ENCODE data around the gene NDRG4. TPM values are rescaled to one million over a fixed set of nuclear protein-coding genes. Genes with fewer than 3 reads are reported as not detected.

NDRG4 gene
- total and polyA plus RNA-seq, 2 experiments from 2014 or later = 16.3 to 32.1 TPM

GRCh38 chr16:58467905-58468304 is 32.0 kb upstream of the NDRG4 start (continued):
- TF ChIP-seq ETS1 (IDR thresholded peaks at IDR 0.05) (no peak), EZH2 (IDR thresholded peaks at IDR 0.05; ENCODE audit: low read depth, unreplicated experiment) (no peak)

- no peak overlapping the region for H3K27ac ChIP-seq (ENCODE audit: low read depth)
- no peaks in the 10 kb centered on the region for H3K9me2 ChIP-seq (ENCODE audit: insufficient read depth)
- Mint-ChIP-seq H3K9me3 (no peaks in the 10 kb centered on the region), H3K4me1 (peaks cover 20% of the 10 kb centered on the region), H3K36me3 (ENCODE audit: low read depth) (no peaks in the 10 kb centered on the region), H3K27me3 (ENCODE audit: insufficient read depth, low read depth, poor library complexity) (peaks cover 23% of the 10 kb centered on the region), H3K4me3 (no peak overlapping the region), H3K27ac (no peak overlapping the region)
- TF ChIP-seq, protein P1, sequence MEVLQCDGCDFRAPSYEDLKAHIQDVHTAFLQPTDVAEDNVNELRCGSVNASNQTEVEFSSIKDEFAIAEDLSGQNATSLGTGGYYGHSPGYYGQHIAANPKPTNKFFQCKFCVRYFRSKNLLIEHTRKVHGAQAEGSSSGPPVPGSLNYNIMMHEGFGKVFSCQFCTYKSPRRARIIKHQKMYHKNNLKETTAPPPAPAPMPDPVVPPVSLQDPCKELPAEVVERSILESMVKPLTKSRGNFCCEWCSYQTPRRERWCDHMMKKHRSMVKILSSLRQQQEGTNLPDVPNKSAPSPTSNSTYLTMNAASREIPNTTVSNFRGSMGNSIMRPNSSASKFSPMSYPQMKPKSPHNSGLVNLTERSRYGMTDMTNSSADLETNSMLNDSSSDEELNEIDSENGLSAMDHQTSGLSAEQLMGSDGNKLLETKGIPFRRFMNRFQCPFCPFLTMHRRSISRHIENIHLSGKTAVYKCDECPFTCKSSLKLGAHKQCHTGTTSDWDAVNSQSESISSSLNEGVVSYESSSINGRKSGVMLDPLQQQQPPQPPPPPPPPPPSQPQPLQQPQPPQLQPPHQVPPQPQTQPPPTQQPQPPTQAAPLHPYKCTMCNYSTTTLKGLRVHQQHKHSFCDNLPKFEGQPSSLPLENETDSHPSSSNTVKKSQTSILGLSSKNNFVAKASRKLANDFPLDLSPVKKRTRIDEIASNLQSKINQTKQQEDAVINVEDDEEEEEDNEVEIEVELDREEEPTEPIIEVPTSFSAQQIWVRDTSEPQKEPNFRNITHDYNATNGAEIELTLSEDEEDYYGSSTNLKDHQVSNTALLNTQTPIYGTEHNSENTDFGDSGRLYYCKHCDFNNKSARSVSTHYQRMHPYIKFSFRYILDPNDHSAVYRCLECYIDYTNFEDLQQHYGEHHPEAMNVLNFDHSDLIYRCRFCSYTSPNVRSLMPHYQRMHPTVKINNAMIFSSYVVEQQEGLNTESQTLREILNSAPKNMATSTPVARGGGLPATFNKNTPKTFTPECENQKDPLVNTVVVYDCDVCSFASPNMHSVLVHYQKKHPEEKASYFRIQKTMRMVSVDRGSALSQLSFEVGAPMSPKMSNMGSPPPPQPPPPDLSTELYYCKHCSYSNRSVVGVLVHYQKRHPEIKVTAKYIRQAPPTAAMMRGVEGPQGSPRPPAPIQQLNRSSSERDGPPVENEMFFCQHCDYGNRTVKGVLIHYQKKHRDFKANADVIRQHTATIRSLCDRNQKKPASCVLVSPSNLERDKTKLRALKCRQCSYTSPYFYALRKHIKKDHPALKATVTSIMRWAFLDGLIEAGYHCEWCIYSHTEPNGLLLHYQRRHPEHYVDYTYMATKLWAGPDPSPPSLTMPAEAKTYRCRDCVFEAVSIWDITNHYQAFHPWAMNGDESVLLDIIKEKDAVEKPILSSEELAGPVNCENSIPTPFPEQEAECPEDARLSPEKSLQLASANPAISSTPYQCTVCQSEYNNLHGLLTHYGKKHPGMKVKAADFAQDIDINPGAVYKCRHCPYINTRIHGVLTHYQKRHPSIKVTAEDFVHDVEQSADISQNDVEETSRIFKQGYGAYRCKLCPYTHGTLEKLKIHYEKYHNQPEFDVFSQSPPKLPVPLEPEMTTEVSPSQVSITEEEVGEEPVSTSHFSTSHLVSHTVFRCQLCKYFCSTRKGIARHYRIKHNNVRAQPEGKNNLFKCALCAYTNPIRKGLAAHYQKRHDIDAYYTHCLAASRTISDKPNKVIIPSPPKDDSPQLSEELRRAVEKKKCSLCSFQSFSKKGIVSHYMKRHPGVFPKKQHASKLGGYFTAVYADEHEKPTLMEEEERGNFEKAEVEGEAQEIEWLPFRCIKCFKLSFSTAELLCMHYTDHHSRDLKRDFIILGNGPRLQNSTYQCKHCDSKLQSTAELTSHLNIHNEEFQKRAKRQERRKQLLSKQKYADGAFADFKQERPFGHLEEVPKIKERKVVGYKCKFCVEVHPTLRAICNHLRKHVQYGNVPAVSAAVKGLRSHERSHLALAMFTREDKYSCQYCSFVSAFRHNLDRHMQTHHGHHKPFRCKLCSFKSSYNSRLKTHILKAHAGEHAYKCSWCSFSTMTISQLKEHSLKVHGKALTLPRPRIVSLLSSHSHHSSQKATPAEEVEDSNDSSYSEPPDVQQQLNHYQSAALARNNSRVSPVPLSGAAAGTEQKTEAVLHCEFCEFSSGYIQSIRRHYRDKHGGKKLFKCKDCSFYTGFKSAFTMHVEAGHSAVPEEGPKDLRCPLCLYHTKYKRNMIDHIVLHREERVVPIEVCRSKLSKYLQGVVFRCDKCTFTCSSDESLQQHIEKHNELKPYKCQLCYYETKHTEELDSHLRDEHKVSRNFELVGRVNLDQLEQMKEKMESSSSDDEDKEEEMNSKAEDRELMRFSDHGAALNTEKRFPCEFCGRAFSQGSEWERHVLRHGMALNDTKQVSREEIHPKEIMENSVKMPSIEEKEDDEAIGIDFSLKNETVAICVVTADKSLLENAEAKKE (CRISPR knock-in tag; IDR thresholded peaks at IDR 0.05) = no peak
- no peak for TF ChIP-seq POLR2AphosphoS5 (IDR thresholded peaks at IDR 0.05; ENCODE audit: low read depth)
- no peak for TF ChIP-seq ETS1 (IDR thresholded peaks at IDR 0.05)
- TF ChIP-seq CREB1 (CRISPR knock-in tag; IDR thresholded peaks at IDR 0.05; ENCODE audit: low read depth) = no peak
- no peak for TF ChIP-seq EZH2phosphoT487 (IDR thresholded peaks at IDR 0.05; ENCODE audit: unreplicated experiment)
- peak; percentile 84 for ATAC-seq
- H4K20me1 ChIP-seq (replicated peaks; ENCODE audit: insufficient read depth) = no peaks in the 10 kb centered on the region
- H3F3A ChIP-seq (replicated peaks; ENCODE audit: low read depth) = no peaks in the 10 kb centered on the region
- H3K4me3 ChIP-seq = no peak overlapping the region
- H3K79me2 ChIP-seq (replicated peaks; ENCODE audit: insufficient read depth) = no peaks in the 10 kb centered on the region
- H3K4me1 ChIP-seq (ENCODE audit: insufficient read depth) = peaks cover 14% of the 10 kb centered on the region
- no peaks in the 10 kb centered on the region for H3K36me3 ChIP-seq (ENCODE audit: insufficient read depth)
- H3K4me2 ChIP-seq = no peak overlapping the region
- DNase-seq (ENCODE audit: low spot score) = peak; percentile 52
- H2AFZ ChIP-seq = no peak overlapping the region
- peaks cover 8% of the 10 kb centered on the region for H3K27me3 ChIP-seq (ENCODE audit: insufficient read depth)
Measured at GRCh38 chr16:58471209-58471975, 28.6 kb upstream of the NDRG4 start.
